Panc1 (cell line): ENCODE results near the gene PRM2. TPM values are rescaled to one million over a fixed set of nuclear protein-coding genes. Genes with fewer than 3 reads are reported as not detected.

ENCODE experiments used
- ATAC-seq: fragments of 200-7000 bp; cut with Tn5 transposase; 2 replicates; pipeline ENCODE4 v1.9.1; 2020; ENCODE audit warnings: mild to moderate bottlenecking, moderate library complexity
- BruUV-seq: library from RNA; stranded (reverse); fragments of 400-500 nt; replicated peaks from 2 replicates; lab custom pipeline; 2021; lab: Mats Ljungman, UMichigan
- CTCF ChIA-PET: fragments of 300-600 bp; sonication (Branson Sonifier 250); formaldehyde crosslinking; loops from one replicate; lab custom pipeline; 2022; ENCODE audit warnings: antibody characterized with exemption; lab: Charles Lee
- POLR2A ChIA-PET: fragments of 300-600 bp; sonication (Branson Sonifier 250); formaldehyde crosslinking; loops from one replicate; lab custom pipeline; 2022; ENCODE audit warnings: antibody characterized with exemption; lab: Charles Lee
- DNase-seq: peaks from one replicate; pipeline ENCODE4 v3.0.0-alpha.2; 2010; ENCODE audit warnings: low read depth, low spot score
- H3K27ac ChIP-seq: 2 replicates; pipeline ENCODE4 v1.5.1; 2011; ENCODE audit warnings: mild to moderate bottlenecking, low read length, inconsistent platforms
- H3K27me3 ChIP-seq: fragments of 200-500 bp; sonication (Bioruptor generic); 2 replicates; pipeline ENCODE4 v1.6.0; 2014; ENCODE audit warnings: low read length, inconsistent platforms; ENCODE audit not compliant: control insufficient read depth, insufficient read depth
- H3K36me3 ChIP-seq: fragments of 200-500 bp; sonication (Bioruptor generic); 2 replicates; pipeline ENCODE4 v1.5.1; 2014; ENCODE audit warnings: inconsistent platforms, mild to moderate bottlenecking, low read length, moderate library complexity; ENCODE audit not compliant: control insufficient read depth, insufficient read depth
- H3K4me1 ChIP-seq: 2 replicates; pipeline ENCODE4 v1.5.1; 2011; ENCODE audit warnings: inconsistent platforms, mild to moderate bottlenecking, low read length, moderate library complexity; ENCODE audit not compliant: control insufficient read depth, insufficient read depth
- H3K4me3 ChIP-seq, 2 experiments: 2 replicates each; pipeline ENCODE4 v1.5.1; 2011 to 2012; ENCODE audit warnings: low read depth in 2 of 2, low read length in 2 of 2, mild to moderate bottlenecking in 2 of 2, inconsistent platforms in 1 of 2, moderate library complexity in 1 of 2
- H3K9me3 ChIP-seq: fragments of 200-500 bp; sonication (Bioruptor generic); 2 replicates; pipeline ENCODE4 v1.5.1; 2014; ENCODE audit warnings: low read depth, mild to moderate bottlenecking, inconsistent platforms, low read length, moderate library complexity; ENCODE audit not compliant: control insufficient read depth, insufficient read depth
- CTCF ChIP-seq: fragments of 450-650 bp; IDR thresholded peaks from 2 replicates; pipeline ENCODE4 v1.5.1; 2017; ENCODE audit warnings: mild to moderate bottlenecking
- POLR2AphosphoS5 ChIP-seq: IDR thresholded peaks from 2 replicates; pipeline ENCODE4 v1.6.1; 2012; ENCODE audit warnings: mild to moderate bottlenecking, low read depth, low read length, moderate library complexity
- REST ChIP-seq, 2 experiments: IDR thresholded peaks; 2 replicates each; pipeline ENCODE4 v1.6.1; 2011 to 2012; ENCODE audit warnings: low read depth in 2 of 2, control low read depth in 1 of 2, low read length in 1 of 2, mild to moderate bottlenecking in 1 of 2, moderate library complexity in 1 of 2; ENCODE audit not compliant: insufficient read depth in 1 of 2
- SIN3A ChIP-seq: IDR thresholded peaks from 2 replicates; pipeline ENCODE4 v1.6.1; 2012; ENCODE audit warnings: low read depth, mild to moderate bottlenecking, low read length, moderate library complexity, borderline replicate concordance; ENCODE audit not compliant: insufficient read depth
- TCF7L2 ChIP-seq: IDR thresholded peaks from 2 replicates; pipeline ENCODE4 v1.6.1; 2011; ENCODE audit warnings: mild to moderate bottlenecking, low read depth, low read length, inconsistent platforms
- in situ Hi-C: cut with HindIII; loops from 2 replicates; pipeline ENCODE4 v1.10.0; 2016; ENCODE audit warnings: low sequenced_read_pairs, low pct_unique_long_range_greater_than_20kb
- intact Hi-C: fragments of 100-400 bp; cut with micrococcal nuclease; formaldehyde crosslinking; loops from one replicate; pipeline ENCODE4 v1.10.0; 2022; ENCODE audit not compliant: unreplicated experiment
- total RNA-seq: library from RNA; stranded (reverse); gene quantifications from one replicate; pipeline ENCODE4 v1.2.1, GENCODE V29; 2021; ENCODE audit not compliant: unreplicated experiment

Gene PRM2
- total RNA-seq, 1 experiment from 2014 or later = not detected

- TF ChIP-seq TCF7L2 (no peak), REST (IDR thresholded peaks at IDR 0.05; ENCODE audit: insufficient read depth in 1 of 2, low read depth in 2 of 2, low read length in 1 of 2) (no peak), CTCF (no peak), POLR2AphosphoS5 (no peak), SIN3A (no peak)
- no peak for ATAC-seq
- in situ Hi-C loops = no loop called here
- Histone ChIP-seq H3K27ac (no peak overlapping the region), H3K9me3 (no peaks in the 10 kb centered on the region), H3K4me3 (no peak overlapping the region), H3K27me3 (no peaks in the 10 kb centered on the region), H3K36me3 (no peaks in the 10 kb centered on the region), H3K4me1 (peaks cover 20% of the 10 kb centered on the region)
- DNase-seq = no peak
- BruUV-seq = no TSS peak
- ChIA-PET POLR2A (no interaction called here), CTCF (no interaction called here)
- intact Hi-C loops = no loop called here
These were observed 40.2 kb upstream of the PRM2 start for GRCh38 chr16:11316331-11317015.

- DNase-seq = no peak
- no TSS peak for BruUV-seq
- TF ChIP-seq TCF7L2 (no peak), POLR2AphosphoS5 (no peak), CTCF (no peak), REST (IDR thresholded peaks at IDR 0.05; ENCODE audit: insufficient read depth in 1 of 2, low read depth in 2 of 2, low read length in 1 of 2) (no peak), SIN3A (no peak)
- intact Hi-C loops (no loop called here), in situ Hi-C loops (no loop called here)
- peaks cover 20% of the 10 kb centered on the region for H3K4me1 ChIP-seq
- H3K9me3 ChIP-seq = no peaks in the 10 kb centered on the region
- ChIA-PET CTCF (no interaction called here), POLR2A (no interaction called here)
- no peaks in the 10 kb centered on the region for H3K36me3 ChIP-seq
- H3K27ac ChIP-seq = no peak overlapping the region
- ATAC-seq = no peak
- no peak overlapping the region for H3K4me3 ChIP-seq
- no peaks in the 10 kb centered on the region for H3K27me3 ChIP-seq
These were observed 39.2 kb upstream of the PRM2 start for GRCh38 chr16:11315510-11315909.
